Ovary (tissue), 9 donors: Measurements from ENCODE around the gene TCEA2. TPM values are rescaled to one million over a fixed set of nuclear protein-coding genes. Genes with fewer than 3 reads are reported as not detected.

ENCODE experiments used
- DNase-seq, 5 donors: peaks; one replicate each; pipeline ENCODE4 v3.0.0-alpha.2; 2019 to 2020
- H3K27ac ChIP-seq, 2 donors: fragments of 200-600 bp; one replicate each; pipeline versions ENCODE4 v1.5.1 to v1.8.0; 2019 to 2022
- H3K27me3 ChIP-seq: fragments of 200-600 bp; one replicate; pipeline ENCODE4 v1.8.0; 2022
- H3K36me3 ChIP-seq: fragments of 200-600 bp; sonication (generic); one replicate; pipeline ENCODE4 v1.5.1; 2019
- H3K4me1 ChIP-seq: one replicate; pipeline ENCODE4 v1.8.1; 2013; ENCODE audit warnings: mild to moderate bottlenecking, moderate library complexity; ENCODE audit not compliant: insufficient read depth
- H3K4me3 ChIP-seq: fragments of 200-600 bp; sonication (generic); one replicate; pipeline ENCODE4 v1.5.1; 2017
- H3K9me3 ChIP-seq, 2 donors: fragments of 200-600 bp in 1 of 2; sonication (generic) in 1 of 2; one replicate each; pipeline versions ENCODE4 v1.5.1 to v1.8.1; 2013 to 2019; ENCODE audit warnings: mild to moderate bottlenecking in 1 of 2, moderate library complexity in 1 of 2
- CTCF ChIP-seq, 3 donors: fragments of 450-650 bp in 2 of 3; fragments of 200-600 bp in 1 of 3; IDR thresholded peaks; one replicate each; pipeline versions ENCODE4 v1.5.1 to v1.8.0; 2016 to 2022; ENCODE audit warnings: antibody characterized with exemption in 3 of 3, mild to moderate bottlenecking in 1 of 3
- EP300 ChIP-seq: sonication (generic); formaldehyde crosslinking; IDR thresholded peaks from one replicate; pipeline ENCODE4 v1.6.1; 2017; ENCODE audit warnings: antibody characterized with exemption
- POLR2A ChIP-seq: fragments of 450-650 bp; IDR thresholded peaks from one replicate; pipeline ENCODE4 v1.6.1; 2017; ENCODE audit warnings: antibody characterized with exemption, mild to moderate bottlenecking, moderate library complexity
- WGBS, 3 donors: extraction: QIAGEN DNeasy Blood & Tissue Kit in 1 of 3; methylation state at CpG; one replicate each; pipeline versions ENCODE4 v1.1.5 to v1.1.7; 2013 to 2017; 5-methylcytosine and 5-hydroxymethylcytosine counted together
- intact Hi-C, 4 donors: fragments of 100-400 bp; cut with DNase I; formaldehyde crosslinking; loops; one replicate each; pipeline versions ENCODE4 v1.11.0 to v1.15.1; 2022 to 2023
- polyA plus RNA-seq, 2 donors: library from polyadenylated mRNA; stranded (reverse); fragments of 200-250 nt in 1 of 2; fragments of 350-450 nt in 1 of 2; fragmentation: Illumina TruSeq in 1 of 2; extraction: RNeasy Lipid Tissue Mini Kit (QIAGEN cat#74804) in 1 of 2; gene quantifications; one replicate each; pipeline ENCODE4 v1.2.3, GENCODE V29; 2013 to 2014
- total RNA-seq, 7 donors: library from RNA; depleted of rRNA in 2 of 7; stranded (reverse); fragments of >200 nt in 2 of 7; fragmentation: NEBNext Ultra II Directional in 3 of 7; extraction: Animal tissue kit (Norgen Biotek cat#: 25700) in 3 of 7; gene quantifications; one replicate each; pipeline versions ENCODE4 v1.1.0 to v1.2.4, GENCODE V29; 2016 to 2023
- donor health status: DM: no; HTN: no; CAD: no; lungs with moderate emphysema.
- donor health status: DM: no; HTN: no; CAD: no.
- donor health status: Bipolar disorder and iron deficiency.
- donor health status: DM: yes; HTN: yes; CAD: no.
- donor health status: DM: no; HTN: no; CAD: no.
- donor health status: DM: yes; HTN: yes; CAD: no.

Gene TCEA2
- total and polyA plus RNA-seq, 9 donors = 20.0 to 93.5 (median 71.9) TPM

GRCh38 chr20:64104667-64105451 lies 41.9 kb downstream of the TCEA2 start:
- intact Hi-C loops = no loop called here
- TF ChIP-seq EP300 (no peak), POLR2A (no peak), CTCF (IDR thresholded peaks at IDR 0.05) (no peak)
- Histone ChIP-seq H3K27ac (no peak overlapping the region), H3K4me1 (no peaks in the 10 kb centered on the region), H3K36me3 (no peaks in the 10 kb centered on the region), H3K4me3 (no peak overlapping the region), H3K27me3 (no peaks in the 10 kb centered on the region), H3K9me3 (no peaks in the 10 kb centered on the region)
- WGBS, 3 donors = 64 to 85% (median 82%) methylated on average over 17 to 25 of the region's 25 CpGs
- DNase-seq = peak in 1 of 5 donors; percentile 21

GRCh38 chr20:64105846-64106434 lies 42.9 kb downstream of the TCEA2 start:
- intact Hi-C loops = no loop called here
- Histone ChIP-seq H3K27me3 (no peaks in the 10 kb centered on the region), H3K4me1 (no peaks in the 10 kb centered on the region), H3K36me3 (no peaks in the 10 kb centered on the region), H3K4me3 (no peak overlapping the region), H3K9me3 (no peaks in the 10 kb centered on the region), H3K27ac (no peak overlapping the region)
- peak in 1 of 5 donors; percentile 29 for DNase-seq
- TF ChIP-seq EP300 (no peak), CTCF (IDR thresholded peaks at IDR 0.05) (no peak), POLR2A (no peak)
- 85 to 90% (median 87%) methylated on average over 38 to 39 of the region's 39 CpGs for WGBS, 3 donors

- intact Hi-C loops = no loop called here
- H3K4me1 ChIP-seq = no peaks in the 10 kb centered on the region
- H3K36me3 ChIP-seq = no peaks in the 10 kb centered on the region
- TF ChIP-seq POLR2A = no peak
- no peak for TF ChIP-seq CTCF (IDR thresholded peaks at IDR 0.05)
- no peak for TF ChIP-seq EP300
- no peaks in the 10 kb centered on the region for H3K27me3 ChIP-seq
- peak in 1 of 5 donors; percentile 28 for DNase-seq
- H3K4me3 ChIP-seq = no peak overlapping the region
- no peak overlapping the region for H3K27ac ChIP-seq
- no peaks in the 10 kb centered on the region for H3K9me3 ChIP-seq
- 82 to 85% (median 83%) methylated on average over 28 of the region's 28 CpGs for WGBS, 3 donors
These were observed 43.5 kb downstream of the TCEA2 start for GRCh38 chr20:64106435-64106961.

- Histone ChIP-seq H3K27ac (no peak within 1 kb of the TSS), H3K4me3 (no peak within 1 kb of the TSS), H3K9me3 (no peaks in the 10 kb centered on the region), H3K4me1 (no peaks in the 10 kb centered on the region), H3K36me3 (no peaks in the 10 kb centered on the region), H3K27me3 (no peaks in the 10 kb centered on the region)
- peak in 2 of 5 donors; percentile 10 to 15 for DNase-seq
- TF ChIP-seq CTCF (IDR thresholded peaks at IDR 0.05) = no peak
- no peak for TF ChIP-seq POLR2A
- TF ChIP-seq EP300 = no peak
- intact Hi-C loops = no loop called here
- 40 to 47% (median 40%) methylated on average over 19 to 22 of the region's 22 CpGs for WGBS, 3 donors
These were observed 44.2 kb downstream of the TCEA2 start, which contains the start of gene NPBWR2 for GRCh38 chr20:64106981-64107735. TSS of gene NPBWR2 (minus strand) at chr20:64107565. CDS start at chr20:64106831, 734 bp downstream.
